Caco-2 (cell line): ENCODE data around the gene APP. TPM values are rescaled to one million over a fixed set of nuclear protein-coding genes. Genes with fewer than 3 reads are reported as not detected.

Source experiments
- BruUV-seq: library from RNA; stranded (reverse); fragments of 400-500 nt; replicated peaks from 2 replicates; lab custom pipeline; 2021; lab: Mats Ljungman, UMichigan
- CTCF ChIA-PET: fragments of 300-600 bp; sonication (Branson Sonifier 250); formaldehyde crosslinking; loops from one replicate; lab custom pipeline; 2022; ENCODE audit warnings: antibody characterized with exemption; lab: Charles Lee
- POLR2A ChIA-PET: fragments of 300-600 bp; sonication (Branson Sonifier 250); formaldehyde crosslinking; loops from one replicate; lab custom pipeline; 2022; ENCODE audit warnings: antibody characterized with exemption; lab: Charles Lee
- DNase-seq, 2 experiments: peaks; one replicate each; pipeline versions ENCODE4 v3.0.0 to v3.0.0-alpha.2; 2020 to 2022
- H3K27me3 ChIP-seq: replicated peaks from 2 replicates; pipeline ENCODE4 v1.6.0; 2011; ENCODE audit warnings: low read length; ENCODE audit not compliant: control insufficient read depth, insufficient read depth
- H3K36me3 ChIP-seq: 2 replicates; pipeline ENCODE4 v1.5.1; 2011; ENCODE audit warnings: low read length; ENCODE audit not compliant: control insufficient read depth, insufficient read depth
- H3K4me1 ChIP-seq: fragments of 250-450 bp; sonication (Bioruptor Pico); 2 replicates; pipeline ENCODE4 v1.5.1; 2020; ENCODE audit warnings: mild to moderate bottlenecking
- H3K4me3 ChIP-seq: 2 replicates; pipeline ENCODE4 v1.5.1; 2011; ENCODE audit warnings: low read depth, mild to moderate bottlenecking, control low read depth, low read length
- H3K9me3 ChIP-seq: fragments of 250-450 bp; sonication (Bioruptor Pico); 2 replicates; pipeline ENCODE4 v1.5.1; 2020; ENCODE audit warnings: mild to moderate bottlenecking, moderate library complexity
- H3K27ac Mint-ChIP-seq: one replicate; pipeline ENCODE4 v1.8.0; 2022; ENCODE audit warnings: mixed read lengths; ENCODE audit not compliant: unreplicated experiment
- H3K27me3 Mint-ChIP-seq: one replicate; pipeline ENCODE4 v1.8.0; 2022; ENCODE audit warnings: mixed read lengths; ENCODE audit not compliant: insufficient read depth, unreplicated experiment
- H3K36me3 Mint-ChIP-seq: one replicate; pipeline ENCODE4 v1.8.0; 2022; ENCODE audit warnings: mild to moderate bottlenecking, mixed read lengths; ENCODE audit not compliant: insufficient read depth, unreplicated experiment
- H3K4me1 Mint-ChIP-seq: one replicate; pipeline ENCODE4 v1.8.0; 2022; ENCODE audit warnings: low read depth, mixed read lengths; ENCODE audit not compliant: unreplicated experiment
- H3K4me3 Mint-ChIP-seq: one replicate; pipeline ENCODE4 v1.8.0; 2022; ENCODE audit warnings: mild to moderate bottlenecking, moderate library complexity, mixed read lengths; ENCODE audit not compliant: unreplicated experiment
- H3K9me3 Mint-ChIP-seq: one replicate; pipeline ENCODE4 v1.8.0; 2022; ENCODE audit warnings: mixed read lengths; ENCODE audit not compliant: unreplicated experiment
- intact Hi-C: fragments of 100-400 bp; cut with micrococcal nuclease; formaldehyde crosslinking; loops from one replicate; pipeline ENCODE4 v1.10.0; 2022; ENCODE audit not compliant: unreplicated experiment
- total RNA-seq: library from RNA; stranded (reverse); gene quantifications from 2 replicates; pipeline ENCODE4 v1.2.3, GENCODE V29; 2022
- TF ChIP-seq, protein P1 (sequence below), 2 experiments: fragments of 200-600 bp in 1 of 2; IDR thresholded peaks; 1 replicate in 1 of 2; 2 replicates in 1 of 2; pipeline versions ENCODE4 v1.5.1 to v1.8.0; 2011 to 2022; ENCODE audit warnings: antibody characterized with exemption in 1 of 2, control low read depth in 1 of 2, inconsistent platforms in 1 of 2, low read depth in 1 of 2, low read length in 1 of 2, mild to moderate bottlenecking in 1 of 2, moderate library complexity in 1 of 2; ENCODE audit not compliant: insufficient read depth in 1 of 2, severe bottlenecking in 1 of 2, unreplicated experiment in 1 of 2

Gene APP
- total RNA-seq, 1 experiment from 2014 or later, result 331 TPM

DNA sequence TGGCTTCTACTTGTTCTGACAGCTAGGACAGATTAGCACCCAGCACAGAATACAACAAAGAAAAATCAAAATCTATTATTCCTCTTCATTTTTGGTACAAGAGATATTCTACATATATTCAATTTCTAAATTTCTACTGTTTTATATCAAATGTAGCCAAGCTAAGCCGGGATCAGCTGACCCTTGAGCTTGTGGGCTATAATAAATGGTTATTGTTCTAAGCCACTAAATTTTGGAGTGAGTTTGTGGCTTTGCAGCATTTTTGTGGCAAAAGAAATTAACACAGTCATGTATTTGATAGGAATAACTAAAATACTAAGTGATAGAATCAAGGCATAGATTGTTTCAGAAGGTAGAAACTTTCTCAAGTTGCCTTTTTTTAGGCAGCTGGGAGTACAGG is 50.7 kb downstream of the APP start:
- Histone ChIP-seq H3K4me1 (peaks cover 59% of the 10 kb centered on the region), H3K36me3 (no peaks in the 10 kb centered on the region), H3K27me3 (no peaks in the 10 kb centered on the region), H3K4me3 (no peak overlapping the region), H3K9me3 (no peaks in the 10 kb centered on the region)
- Mint-ChIP-seq H3K36me3 (peaks cover 15% of the 10 kb centered on the region), H3K4me1 (peaks cover 40% of the 10 kb centered on the region), H3K27me3 (no peaks in the 10 kb centered on the region), H3K4me3 (no peak overlapping the region), H3K27ac (no peak overlapping the region), H3K9me3 (no peaks in the 10 kb centered on the region)
- BruUV-seq, result no TSS peak
- DNase-seq, result no peak
- TF ChIP-seq, protein P1, sequence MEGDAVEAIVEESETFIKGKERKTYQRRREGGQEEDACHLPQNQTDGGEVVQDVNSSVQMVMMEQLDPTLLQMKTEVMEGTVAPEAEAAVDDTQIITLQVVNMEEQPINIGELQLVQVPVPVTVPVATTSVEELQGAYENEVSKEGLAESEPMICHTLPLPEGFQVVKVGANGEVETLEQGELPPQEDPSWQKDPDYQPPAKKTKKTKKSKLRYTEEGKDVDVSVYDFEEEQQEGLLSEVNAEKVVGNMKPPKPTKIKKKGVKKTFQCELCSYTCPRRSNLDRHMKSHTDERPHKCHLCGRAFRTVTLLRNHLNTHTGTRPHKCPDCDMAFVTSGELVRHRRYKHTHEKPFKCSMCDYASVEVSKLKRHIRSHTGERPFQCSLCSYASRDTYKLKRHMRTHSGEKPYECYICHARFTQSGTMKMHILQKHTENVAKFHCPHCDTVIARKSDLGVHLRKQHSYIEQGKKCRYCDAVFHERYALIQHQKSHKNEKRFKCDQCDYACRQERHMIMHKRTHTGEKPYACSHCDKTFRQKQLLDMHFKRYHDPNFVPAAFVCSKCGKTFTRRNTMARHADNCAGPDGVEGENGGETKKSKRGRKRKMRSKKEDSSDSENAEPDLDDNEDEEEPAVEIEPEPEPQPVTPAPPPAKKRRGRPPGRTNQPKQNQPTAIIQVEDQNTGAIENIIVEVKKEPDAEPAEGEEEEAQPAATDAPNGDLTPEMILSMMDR (IDR thresholded peaks at IDR 0.05; ENCODE audit: insufficient read depth in 1 of 2, low read depth in 1 of 2, low read length in 1 of 2, severe bottlenecking in 1 of 2, unreplicated experiment in 1 of 2), result no peak
- intact Hi-C loops, result no loop called here
- ChIA-PET CTCF (no interaction called here), POLR2A (no interaction called here)

- H3K27me3 Mint-ChIP-seq, result no peaks in the 10 kb centered on the region
- Histone ChIP-seq H3K4me1 (peaks cover 51% of the 10 kb centered on the region), H3K27me3 (no peaks in the 10 kb centered on the region), H3K36me3 (no peaks in the 10 kb centered on the region), H3K9me3 (no peaks in the 10 kb centered on the region), H3K4me3 (no peak overlapping the region)
- peaks cover 23% of the 10 kb centered on the region for H3K36me3 Mint-ChIP-seq
- ChIA-PET POLR2A (no interaction called here), CTCF (interaction anchor here (0.5 kb wide), 1 partner anchor 25 kb away, joined by 5 read pairs; no protein-coding TSS in a partner anchor)
- intact Hi-C loops, result no loop called here
- no peak overlapping the region for H3K27ac Mint-ChIP-seq
- TF ChIP-seq, protein P1 (IDR thresholded peaks at IDR 0.05; ENCODE audit: insufficient read depth in 1 of 2, low read depth in 1 of 2, low read length in 1 of 2, severe bottlenecking in 1 of 2, unreplicated experiment in 1 of 2), result no peak
- peaks cover 32% of the 10 kb centered on the region for H3K4me1 Mint-ChIP-seq
- BruUV-seq, result no TSS peak
- H3K9me3 Mint-ChIP-seq, result no peaks in the 10 kb centered on the region
- DNase-seq, result no peak
- H3K4me3 Mint-ChIP-seq, result no peak overlapping the region
Observed at GRCh38 chr21:26118938-26119540, 51.5 kb downstream of the APP start.

- intact Hi-C loops, result no loop called here
- ChIA-PET POLR2A (no interaction called here), CTCF (no interaction called here)
- H3K4me1 ChIP-seq, result peaks cover 40% of the 10 kb centered on the region
- peaks cover 24% of the 10 kb centered on the region for H3K4me1 Mint-ChIP-seq
- H3K27me3 ChIP-seq, result no peaks in the 10 kb centered on the region
- BruUV-seq, result no TSS peak
- TF ChIP-seq, protein P1 (IDR thresholded peaks at IDR 0.05; ENCODE audit: insufficient read depth in 1 of 2, low read depth in 1 of 2, low read length in 1 of 2, severe bottlenecking in 1 of 2, unreplicated experiment in 1 of 2), result no peak
- H3K9me3 ChIP-seq, result no peaks in the 10 kb centered on the region
- H3K36me3 Mint-ChIP-seq, result peaks cover 23% of the 10 kb centered on the region
- DNase-seq, result no peak
- H3K4me3 Mint-ChIP-seq, result no peak overlapping the region
- H3K27ac Mint-ChIP-seq, result no peak overlapping the region
- no peaks in the 10 kb centered on the region for H3K9me3 Mint-ChIP-seq
- H3K27me3 Mint-ChIP-seq, result no peaks in the 10 kb centered on the region
- no peak overlapping the region for H3K4me3 ChIP-seq
- H3K36me3 ChIP-seq, result no peaks in the 10 kb centered on the region
Observed at GRCh38 chr21:26117972-26118367, 52.6 kb downstream of the APP start.
